ENCODE data around the gene DCTN2.
"Not testable (repeated sequence)": the region's sequence is repeated elsewhere in the genome, so short reads cannot be mapped to it uniquely, and the experiment has no call there.

DNA sequence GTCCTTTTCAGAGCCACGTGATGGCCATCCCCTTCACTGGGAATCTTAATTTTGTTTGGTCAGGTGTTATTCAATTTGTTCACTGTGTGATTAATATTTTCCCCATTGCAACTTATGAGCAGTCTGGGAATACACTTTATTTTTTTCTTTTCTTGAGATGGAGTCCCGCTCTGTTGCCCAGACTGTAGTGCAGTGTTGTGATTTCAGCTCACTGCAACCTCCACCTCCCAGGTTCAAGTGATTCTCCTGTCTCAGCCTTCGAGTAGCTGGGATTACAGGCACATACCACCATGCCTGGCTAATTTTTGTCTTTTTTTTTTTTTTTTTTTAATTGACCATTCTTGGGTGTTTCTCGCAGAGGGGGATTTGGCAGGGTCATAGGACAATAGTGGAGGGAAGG lies 40.5 kb downstream of the DCTN2 start:
- TF ChIP-seq POLR2A (IDR thresholded peaks at IDR 0.05; ENCODE audit: low read length); GATA1 (IDR thresholded peaks at IDR 0.05; ENCODE audit: low read depth, low read length): not testable (repeated sequence)

All from erythroblast (primary cell).